GM19043 (cell line): ENCODE measurements around the gene GTF2A1.

Experiments used
- ATAC-seq: cut with Tn5 transposase; IDR thresholded peaks from one replicate; pipeline ENCODE4 v1.9.1; 2021; ENCODE audit warnings: low read depth; ENCODE audit not compliant: unreplicated experiment

Gene GTF2A1

GRCh38 chr14:81187832-81188522 is 32.8 kb downstream of the GTF2A1 start:
- peak; percentile 70 for ATAC-seq

- ATAC-seq, result no peak
These were observed 41.1 kb downstream of the GTF2A1 start for GRCh38 chr14:81179631-81180030.

- peak; percentile 43 for ATAC-seq
These were observed 42.7 kb downstream of the GTF2A1 start for GRCh38 chr14:81178063-81178462.

- no peak for ATAC-seq
These were observed 43.5 kb downstream of the GTF2A1 start for GRCh38 chr14:81177225-81177624.

- ATAC-seq, result no peak
These were observed 44.5 kb downstream of the GTF2A1 start for GRCh38 chr14:81176241-81176640.

GRCh38 chr14:81172881-81173280 is 47.9 kb downstream of the GTF2A1 start:
- peak; percentile 13 for ATAC-seq

GRCh38 chr14:81172353-81172752 is 48.4 kb downstream of the GTF2A1 start:
- ATAC-seq, result peak; percentile 19

GRCh38 chr14:81170829-81171195 is 49.9 kb downstream of the GTF2A1 start:
- ATAC-seq, result no peak

- ATAC-seq, result peak; percentile 88
These were observed 50.5 kb downstream of the GTF2A1 start for GRCh38 chr14:81170104-81170828.

GRCh38 chr14:81169711-81170103 is 51.1 kb downstream of the GTF2A1 start:
- peak; percentile 21 for ATAC-seq

- no peak for ATAC-seq
These were observed 51.5 kb downstream of the GTF2A1 start for GRCh38 chr14:81169267-81169666.

- no peak for ATAC-seq
These were observed 54.6 kb downstream of the GTF2A1 start for GRCh38 chr14:81166121-81166520.

- ATAC-seq, result no peak
These were observed 55.6 kb downstream of the GTF2A1 start for GRCh38 chr14:81165188-81165587.

GRCh38 chr14:81164167-81164774 is 56.5 kb downstream of the GTF2A1 start:
- peak; percentile 87 for ATAC-seq

- no peak for ATAC-seq
These were observed 57.8 kb downstream of the GTF2A1 start for GRCh38 chr14:81162941-81163340.

- no peak for ATAC-seq
These were observed 59.0 kb downstream of the GTF2A1 start for GRCh38 chr14:81161749-81162148.

- ATAC-seq, result no peak
These were observed 59.7 kb downstream of the GTF2A1 start for GRCh38 chr14:81161088-81161487.

- no peak for ATAC-seq
These were observed 63.3 kb downstream of the GTF2A1 start for GRCh38 chr14:81157431-81157830.

- no peak for ATAC-seq
These were observed 67.6 kb downstream of the GTF2A1 start for GRCh38 chr14:81153187-81153586.

GRCh38 chr14:81148635-81149034 is 72.1 kb downstream of the GTF2A1 start:
- no peak for ATAC-seq

GRCh38 chr14:81147140-81147897 is 73.4 kb downstream of the GTF2A1 start:
- ATAC-seq, result peak; percentile 64
